Suprapubic skin (tissue), 4 donors: Measurements from ENCODE around the gene CCDC179. TPM values are rescaled to one million over a fixed set of nuclear protein-coding genes. Genes with fewer than 3 reads are reported as not detected.

Source experiments
- DNase-seq, 2 donors: peaks; one replicate each; pipeline ENCODE4 v3.0.0-alpha.2; 2019; ENCODE audit warnings: low spot score in 2 of 2
- H3K27ac ChIP-seq: fragments of 200-600 bp; sonication (generic); one replicate; pipeline ENCODE4 v1.5.1; 2019
- H3K27me3 ChIP-seq: fragments of 200-600 bp; sonication (generic); one replicate; pipeline ENCODE4 v1.5.1; 2019
- H3K36me3 ChIP-seq: fragments of 200-600 bp; sonication (generic); one replicate; pipeline ENCODE4 v1.5.1; 2019
- H3K4me1 ChIP-seq: fragments of 200-600 bp; sonication (generic); one replicate; pipeline ENCODE4 v1.5.1; 2019
- H3K4me3 ChIP-seq: fragments of 200-600 bp; sonication (generic); one replicate; pipeline ENCODE4 v1.5.1; 2019; ENCODE audit warnings: mild to moderate bottlenecking
- H3K9me3 ChIP-seq: fragments of 200-600 bp; sonication (generic); one replicate; pipeline ENCODE4 v1.5.1; 2019
- EP300 ChIP-seq: sonication (generic); formaldehyde crosslinking; IDR thresholded peaks from one replicate; pipeline ENCODE4 v1.6.1; 2017; ENCODE audit warnings: antibody characterized with exemption
- POLR2A ChIP-seq, 2 donors: fragments of 450-650 bp; IDR thresholded peaks; one replicate each; pipeline ENCODE4 v1.6.1; 2017; ENCODE audit warnings: antibody characterized with exemption in 2 of 2, mild to moderate bottlenecking in 2 of 2, moderate library complexity in 2 of 2
- POLR2AphosphoS5 ChIP-seq, 3 donors: sonication (generic); formaldehyde crosslinking; IDR thresholded peaks; one replicate each; pipeline ENCODE4 v1.6.1; 2017; ENCODE audit warnings: antibody characterized with exemption in 3 of 3
- WGBS: methylation state at CpG from one replicate; pipeline ENCODE4 v1.1.5; 2018; 5-methylcytosine and 5-hydroxymethylcytosine counted together
- total RNA-seq, 4 donors: library from RNA; depleted of rRNA; stranded (reverse); fragments of >200 nt; gene quantifications; one replicate each; pipeline ENCODE4 v1.1.0, GENCODE V29; 2016
- TF ChIP-seq, protein P1 (sequence below), 2 donors: fragments of 200-600 bp in 1 of 2; fragments of 450-650 bp in 1 of 2; sonication (generic) in 1 of 2; IDR thresholded peaks; one replicate each; pipeline ENCODE4 v1.5.1; 2016 to 2019; ENCODE audit warnings: antibody characterized with exemption in 2 of 2, mild to moderate bottlenecking in 1 of 2, moderate library complexity in 1 of 2

CCDC179 gene
- total RNA-seq, 4 donors from 2014 or later: not detected

DNA sequence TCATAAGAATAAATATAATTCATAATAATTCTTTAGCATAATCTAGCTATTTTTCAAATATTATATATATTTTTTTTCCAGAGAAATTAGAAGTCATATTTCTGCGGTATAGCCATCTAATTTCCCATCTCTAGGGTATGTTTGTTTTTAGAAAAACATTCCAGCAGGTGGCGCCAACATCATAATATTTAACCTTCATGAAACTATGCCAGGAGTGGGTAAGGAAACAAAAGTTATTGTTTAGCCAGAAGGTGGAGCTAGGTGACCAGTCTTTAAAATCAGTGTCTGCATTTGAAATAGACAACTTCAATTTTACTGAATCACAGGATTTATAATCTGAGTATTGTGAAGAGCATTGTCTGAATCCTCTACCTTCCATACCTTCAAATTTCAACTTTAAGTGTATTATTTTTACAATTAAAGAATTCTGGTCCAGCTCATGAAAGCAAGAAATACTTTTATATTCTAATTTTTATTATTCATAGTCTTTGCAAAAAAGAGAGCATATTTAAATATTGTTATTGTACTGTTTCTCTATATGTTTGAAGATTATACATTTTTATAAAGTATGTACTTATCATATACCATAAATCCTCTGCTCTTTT, 15.7 kb upstream of the CCDC179 start:
- no peaks in the 10 kb centered on the region for H3K4me1 ChIP-seq
- no peaks in the 10 kb centered on the region for H3K9me3 ChIP-seq
- no peak overlapping the region for H3K27ac ChIP-seq
- WGBS: 0% methylated on average over 2 of the region's 2 CpGs
- TF ChIP-seq, protein P1, sequence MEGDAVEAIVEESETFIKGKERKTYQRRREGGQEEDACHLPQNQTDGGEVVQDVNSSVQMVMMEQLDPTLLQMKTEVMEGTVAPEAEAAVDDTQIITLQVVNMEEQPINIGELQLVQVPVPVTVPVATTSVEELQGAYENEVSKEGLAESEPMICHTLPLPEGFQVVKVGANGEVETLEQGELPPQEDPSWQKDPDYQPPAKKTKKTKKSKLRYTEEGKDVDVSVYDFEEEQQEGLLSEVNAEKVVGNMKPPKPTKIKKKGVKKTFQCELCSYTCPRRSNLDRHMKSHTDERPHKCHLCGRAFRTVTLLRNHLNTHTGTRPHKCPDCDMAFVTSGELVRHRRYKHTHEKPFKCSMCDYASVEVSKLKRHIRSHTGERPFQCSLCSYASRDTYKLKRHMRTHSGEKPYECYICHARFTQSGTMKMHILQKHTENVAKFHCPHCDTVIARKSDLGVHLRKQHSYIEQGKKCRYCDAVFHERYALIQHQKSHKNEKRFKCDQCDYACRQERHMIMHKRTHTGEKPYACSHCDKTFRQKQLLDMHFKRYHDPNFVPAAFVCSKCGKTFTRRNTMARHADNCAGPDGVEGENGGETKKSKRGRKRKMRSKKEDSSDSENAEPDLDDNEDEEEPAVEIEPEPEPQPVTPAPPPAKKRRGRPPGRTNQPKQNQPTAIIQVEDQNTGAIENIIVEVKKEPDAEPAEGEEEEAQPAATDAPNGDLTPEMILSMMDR (IDR thresholded peaks at IDR 0.05): peak; percentile 30 to 45
- TF ChIP-seq POLR2A (IDR thresholded peaks at IDR 0.05): no peak
- DNase-seq: no peak
- no peaks in the 10 kb centered on the region for H3K27me3 ChIP-seq
- no peak overlapping the region for H3K4me3 ChIP-seq
- no peaks in the 10 kb centered on the region for H3K36me3 ChIP-seq

DNA sequence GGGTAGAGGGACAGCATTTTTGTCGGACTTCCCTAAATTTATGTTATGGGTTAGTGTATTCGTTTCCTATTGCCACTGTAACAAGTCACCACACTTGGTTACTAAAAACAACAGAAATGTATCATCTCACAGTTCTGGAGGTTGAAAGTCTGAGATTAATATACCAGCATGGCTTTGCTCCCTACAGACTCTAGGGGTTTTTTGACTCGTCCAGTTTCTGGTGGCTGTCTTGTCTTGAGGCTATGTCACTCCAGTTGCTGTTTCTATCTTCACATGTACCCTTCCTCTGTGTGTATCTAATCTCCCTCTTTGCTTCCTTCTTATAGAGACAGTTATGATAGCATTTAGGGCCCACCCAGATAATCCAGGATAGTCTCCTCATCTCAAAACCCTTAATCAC, 9.1 kb upstream of the CCDC179 start:
- DNase-seq: no peak
- Histone ChIP-seq H3K4me3 (no peak overlapping the region), H3K27me3 (no peaks in the 10 kb centered on the region), H3K4me1 (no peaks in the 10 kb centered on the region), H3K36me3 (no peaks in the 10 kb centered on the region), H3K27ac (no peak overlapping the region), H3K9me3 (no peaks in the 10 kb centered on the region)
- TF ChIP-seq, protein P1 (IDR thresholded peaks at IDR 0.05): no peak
- TF ChIP-seq EP300 (no peak), POLR2A (IDR thresholded peaks at IDR 0.05) (no peak), POLR2AphosphoS5 (IDR thresholded peaks at IDR 0.05) (no peak)
- WGBS: 84% methylated on average over 3 of the region's 3 CpGs

DNA sequence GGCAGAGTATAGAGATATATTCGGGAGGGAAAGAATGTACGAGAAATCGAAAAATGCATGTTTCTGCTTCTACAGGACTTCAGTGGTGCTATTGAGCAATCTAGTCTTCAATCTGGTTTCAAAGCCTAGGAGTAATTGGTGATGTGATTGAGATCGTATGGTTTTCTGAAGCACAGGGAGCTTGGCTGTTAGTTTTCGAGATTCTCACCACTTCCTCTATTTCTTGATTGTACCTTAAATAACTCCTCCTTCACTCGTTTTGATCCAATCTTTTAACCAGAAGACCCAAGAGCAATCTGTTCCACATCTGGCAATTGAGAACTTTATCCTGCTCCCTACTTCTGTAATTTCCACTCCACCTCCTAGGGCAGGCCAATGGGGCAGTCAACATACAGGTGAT, 518 bp downstream of the CCDC179 start:
- Histone ChIP-seq H3K27me3 (no peaks in the 10 kb centered on the region), H3K9me3 (no peaks in the 10 kb centered on the region), H3K4me3 (no peak overlapping the region), H3K27ac (no peak overlapping the region), H3K36me3 (no peaks in the 10 kb centered on the region), H3K4me1 (no peaks in the 10 kb centered on the region)
- 83% methylated on average over 6 of the region's 6 CpGs for WGBS
- no peak for DNase-seq
- TF ChIP-seq POLR2A (IDR thresholded peaks at IDR 0.05) (no peak), EP300 (no peak), POLR2AphosphoS5 (IDR thresholded peaks at IDR 0.05) (no peak)
- TF ChIP-seq, protein P1 (IDR thresholded peaks at IDR 0.05): no peak

DNA sequence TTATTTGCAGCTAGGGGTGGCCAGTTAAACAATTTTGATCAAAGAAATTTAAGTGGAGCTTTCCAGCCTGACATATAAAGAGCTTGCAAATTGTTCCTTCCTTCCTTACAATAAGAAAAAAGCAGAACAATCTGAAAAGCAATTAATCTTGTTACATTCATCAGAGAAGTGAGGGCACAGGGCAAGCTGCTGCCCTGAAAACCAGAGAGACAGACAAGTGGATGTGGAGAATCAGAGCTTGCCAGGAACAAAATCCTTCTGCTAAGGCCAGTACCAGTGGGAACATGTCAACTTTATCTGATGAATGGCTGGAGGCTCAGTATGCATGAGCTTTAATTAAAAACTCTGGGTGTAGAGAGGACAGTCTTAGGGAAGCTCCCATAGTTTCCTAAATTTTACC, 8.8 kb downstream of the CCDC179 start:
- Histone ChIP-seq H3K9me3 (no peaks in the 10 kb centered on the region), H3K4me3 (no peak overlapping the region), H3K27me3 (no peaks in the 10 kb centered on the region), H3K4me1 (no peaks in the 10 kb centered on the region), H3K36me3 (no peaks in the 10 kb centered on the region), H3K27ac (no peak overlapping the region)
- TF ChIP-seq EP300 (no peak), POLR2AphosphoS5 (IDR thresholded peaks at IDR 0.05) (no peak), POLR2A (IDR thresholded peaks at IDR 0.05) (no peak)
- TF ChIP-seq, protein P1 (IDR thresholded peaks at IDR 0.05): no peak
- DNase-seq: no peak

DNA sequence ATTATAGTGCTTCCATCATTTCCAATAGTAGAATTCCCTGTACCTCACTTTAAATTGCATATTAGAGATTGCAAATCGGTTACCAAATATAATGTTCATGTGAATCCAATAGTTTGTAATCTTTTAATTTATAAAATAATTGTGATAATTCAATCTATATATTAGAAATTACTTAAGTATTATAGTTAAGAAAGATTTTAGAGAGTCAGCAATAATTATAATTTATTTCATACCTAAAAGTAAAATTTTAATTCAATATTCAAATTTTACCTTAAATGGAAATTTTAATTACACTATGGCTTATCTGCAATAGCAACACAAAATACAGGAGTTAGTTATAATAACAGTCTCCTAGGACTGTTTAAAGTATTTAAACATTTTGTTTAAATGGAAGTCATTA, 13.5 kb downstream of the CCDC179 start:
- Histone ChIP-seq H3K27ac (no peak overlapping the region), H3K9me3 (no peaks in the 10 kb centered on the region), H3K4me1 (no peaks in the 10 kb centered on the region), H3K4me3 (no peak overlapping the region), H3K27me3 (no peaks in the 10 kb centered on the region), H3K36me3 (no peaks in the 10 kb centered on the region)
- DNase-seq: no peak
- TF ChIP-seq POLR2AphosphoS5 (IDR thresholded peaks at IDR 0.05): no peak
- TF ChIP-seq, protein P1 (IDR thresholded peaks at IDR 0.05): no peak
- no peak for TF ChIP-seq EP300
- TF ChIP-seq POLR2A (IDR thresholded peaks at IDR 0.05): no peak
- WGBS: 90% methylated on average over 1 of the region's 1 CpG
